A549 (cell line): ENCODE measurements around the gene CHCT1. TPM values are rescaled to one million over a fixed set of nuclear protein-coding genes. Genes with fewer than 3 reads are reported as not detected.
"Not testable (repeated sequence)": the region's sequence is repeated elsewhere in the genome, so short reads cannot be mapped to it uniquely, and the experiment has no call there.

Experiments
- ATAC-seq, 2 experiments: fragments of 200-7000 bp in 1 of 2; fragments of >200 bp in 1 of 2; cut with Nextera tagmentation in 1 of 2; cut with Tn5 transposase in 1 of 2; 3 replicates each; pipeline versions ENCODE4 v1.8.0 to v1.9.1; 2018 to 2020; ENCODE audit warnings: mild to moderate bottlenecking in 1 of 2, moderate library complexity in 1 of 2
- CTCF ChIA-PET: fragments of 300-600 bp; sonication (Branson Sonifier 250); formaldehyde crosslinking; extraction: SDS; loops from one replicate; lab custom pipeline; 2021; ENCODE audit warnings: antibody characterized with exemption, inconsistent platforms; lab: Yijun Ruan, JAX
- POLR2A ChIA-PET: fragments of 350-600 bp; formaldehyde crosslinking; extraction: SDS; loops from one replicate; lab custom pipeline; 2021; ENCODE audit warnings: antibody characterized with exemption, inconsistent platforms; lab: Yijun Ruan, JAX
- DNase-seq, 2 experiments: peaks; one replicate each; pipeline versions ENCODE4 v3.0.0 to v3.0.0-alpha.2; 2011 to 2016; ENCODE audit warnings: low read depth in 1 of 2, low spot score in 1 of 2
- FAIRE-seq: peaks from 2 replicates; lab custom pipeline; 2011; peaks lifted over from hg19 to GRCh38; lab: Jason Lieb, UNC
- H3K27ac ChIP-seq, 2 experiments: fragments of >200 bp; sonication (Bioruptor Twin); formaldehyde crosslinking; 3 replicates each; pipeline ENCODE4 v1.5.1; 2016 to 2017
- H3K4me1 ChIP-seq: fragments of >200 bp; sonication (Bioruptor Twin); formaldehyde crosslinking; 3 replicates; pipeline ENCODE4 v1.6.1; 2016
- H3K4me2 ChIP-seq: fragments of >200 bp; sonication (Bioruptor Twin); formaldehyde crosslinking; 3 replicates; pipeline ENCODE4 v1.6.1; 2016
- H3K4me3 ChIP-seq: fragments of >200 bp; sonication (Bioruptor Twin); formaldehyde crosslinking; 3 replicates; pipeline ENCODE4 v1.5.1; 2016
- H3K9me3 ChIP-seq: fragments of >200 bp; sonication (Bioruptor Twin); formaldehyde crosslinking; 3 replicates; pipeline ENCODE4 v1.6.1; 2016
- CBX2 ChIP-seq: fragments of 200-600 bp; sonication (generic); IDR thresholded peaks from 2 replicates; pipeline ENCODE4 v1.6.1; 2016; ENCODE audit warnings: low read depth, mild to moderate bottlenecking, borderline replicate concordance
- CEBPB ChIP-seq, 2 experiments: fragments of >200 bp in 1 of 2; sonication (Bioruptor Twin) in 1 of 2; formaldehyde crosslinking in 1 of 2; IDR thresholded peaks; 2 replicates each; pipeline ENCODE4 v1.6.1; 2012 to 2016
- CHD4 ChIP-seq: fragments of 200-600 bp; sonication (generic); IDR thresholded peaks from 2 replicates; pipeline ENCODE4 v1.6.1; 2016; ENCODE audit warnings: antibody characterized with exemption, mild to moderate bottlenecking, borderline replicate concordance
- EP300 ChIP-seq, 2 experiments: fragments of >200 bp; sonication (Bioruptor Twin); formaldehyde crosslinking; IDR thresholded peaks; 2 replicates in 1 of 2; 3 replicates in 1 of 2; pipeline ENCODE4 v1.6.1; 2016 to 2017
- FOSL2 ChIP-seq, 2 experiments: fragments of 450-650 bp in 1 of 2; fragments of >200 bp in 1 of 2; sonication (Bioruptor Twin) in 1 of 2; formaldehyde crosslinking; IDR thresholded peaks; 2 replicates each; pipeline versions ENCODE4 v1.5.0 to v1.6.1; 2016 to 2020; ENCODE audit warnings: mild to moderate bottlenecking in 1 of 2, moderate library complexity in 1 of 2
- JUN ChIP-seq, 2 experiments: fragments of >200 bp; sonication (Bioruptor Twin); formaldehyde crosslinking; IDR thresholded peaks; 2 replicates in 1 of 2; 3 replicates in 1 of 2; pipeline ENCODE4 v1.6.1; 2016 to 2017
- MAZ ChIP-seq: fragments of 150-350 bp; IDR thresholded peaks from 2 replicates; pipeline ENCODE4 v1.6.1; 2014; ENCODE audit warnings: antibody characterized with exemption, low read depth, low read length, borderline replicate concordance
- MYC ChIP-seq: IDR thresholded peaks from 2 replicates; pipeline ENCODE4 v1.6.1; 2012; ENCODE audit warnings: mild to moderate bottlenecking, inconsistent platforms, low read length, improper control_type of control experiment, borderline replicate concordance
- NFE2L2 ChIP-seq: fragments of 150-350 bp; conservative IDR thresholded peaks from 2 replicates; pipeline ENCODE4 v1.6.1; 2014; ENCODE audit warnings: low read length
- RARB ChIP-seq: fragments of 250-450 bp; sonication (Bioruptor Pico); IDR thresholded peaks from 2 replicates; pipeline ENCODE4 v1.8.0; 2021; ENCODE audit warnings: mild to moderate bottlenecking, moderate library complexity
- ZC3H11A ChIP-seq: fragments of 450-650 bp; IDR thresholded peaks from 2 replicates; pipeline ENCODE4 v1.6.1; 2014; ENCODE audit warnings: antibody characterized with exemption, mild to moderate bottlenecking
- WGBS: methylation state at CpG from one replicate; pipeline ENCODE4 v1.1.6; 2017; ENCODE audit errors: missing lambda C conversion rate; 5-methylcytosine and 5-hydroxymethylcytosine counted together
- polyA plus RNA-seq, 4 experiments: library from polyadenylated mRNA; depleted of rRNA in 3 of 4; stranded (reverse); fragments of >200 nt; fragmentation: RNase III in 1 of 4; extraction: RNeasy Plus Mini Kit Qiagen cat#74134 plus additional on column Dnase treatment in 1 of 4; gene quantifications; 2 replicates in 3 of 4; 3 replicates in 1 of 4; pipeline ENCODE4 v1.2.3, GENCODE V29; 2011 to 2017
- TF ChIP-seq, protein P1 (sequence below): fragments of >200 bp; sonication (Bioruptor Twin); formaldehyde crosslinking; IDR thresholded peaks from 3 replicates; pipeline ENCODE4 v1.5.1; 2016
- TF ChIP-seq, protein P2 (sequence below): fragments of 250-450 bp; sonication (Bioruptor Pico); IDR thresholded peaks from 2 replicates; pipeline ENCODE4 v1.5.0; 2021; ENCODE audit warnings: mild to moderate bottlenecking, moderate library complexity, borderline replicate concordance
- TF ChIP-seq, protein P3 (sequence below): IDR thresholded peaks from 2 replicates; pipeline ENCODE4 v1.6.1; 2012
- TF ChIP-seq, protein P4 (sequence below): fragments of 200-600 bp; sonication (generic); IDR thresholded peaks from 2 replicates; pipeline ENCODE4 v1.6.1; 2016; ENCODE audit warnings: antibody characterized with exemption, mild to moderate bottlenecking, moderate library complexity
- TF ChIP-seq, protein P5 (sequence below): fragments of >200 bp; sonication (Bioruptor Twin); formaldehyde crosslinking; IDR thresholded peaks from 3 replicates; pipeline ENCODE4 v1.6.1; 2016

Gene CHCT1
- polyA plus RNA-seq, 2 of the 4 experiments (the other 2 are of a cell fraction) = 0.10 TPM; not detected in 1

DNA sequence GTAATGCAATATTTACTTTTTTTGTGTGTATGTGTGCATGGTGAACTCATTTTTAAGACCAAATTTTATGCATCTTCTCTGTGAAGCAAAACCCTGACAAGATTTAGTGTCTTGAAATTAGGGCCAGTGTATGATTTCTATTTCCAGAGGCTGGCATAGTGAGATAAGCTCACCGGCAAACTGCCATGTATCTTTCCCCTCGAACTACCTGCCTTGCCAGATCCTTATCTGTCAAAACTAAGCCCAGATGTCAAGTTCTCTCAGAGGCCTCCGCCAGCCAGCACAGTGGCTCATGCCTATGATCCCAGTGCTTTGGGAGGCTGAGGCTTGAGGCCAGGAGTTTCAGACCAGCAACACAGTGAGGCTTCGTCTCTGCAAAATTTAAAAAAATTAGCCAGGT, 40.3 kb upstream of the CHCT1 start:
- no peak for ATAC-seq
- POLR2A ChIA-PET = interaction anchor here (2.0 kb wide), 1 partner anchor 10 kb away, joined by 6 read pairs; the partner anchor contains the start of gene USP32
- no peak for FAIRE-seq
- Histone ChIP-seq H3K4me1 (peaks cover 24% of the 10 kb centered on the region; the same call in 2 of the 3 replicates), H3K4me2 (no peak overlapping the region)
- WGBS = 90% methylated on average over 4 of the region's 4 CpGs
- TF ChIP-seq CBX2 (no peak), RARB (CRISPR knock-in tag) (no peak), CEBPB (IDR thresholded peaks at IDR 0.05) (no peak)
- TF ChIP-seq, all 56 proteins: peak for 0
- H3K27ac ChIP-seq = no peak overlapping the region
- no peak for DNase-seq
- no peaks in the 10 kb centered on the region for H3K9me3 ChIP-seq
- no peak overlapping the region for H3K4me3 ChIP-seq
- CTCF ChIA-PET = interaction anchor here (2.0 kb wide), 1 partner anchor 54 kb away, joined by 4 read pairs; no protein-coding TSS in a partner anchor

DNA sequence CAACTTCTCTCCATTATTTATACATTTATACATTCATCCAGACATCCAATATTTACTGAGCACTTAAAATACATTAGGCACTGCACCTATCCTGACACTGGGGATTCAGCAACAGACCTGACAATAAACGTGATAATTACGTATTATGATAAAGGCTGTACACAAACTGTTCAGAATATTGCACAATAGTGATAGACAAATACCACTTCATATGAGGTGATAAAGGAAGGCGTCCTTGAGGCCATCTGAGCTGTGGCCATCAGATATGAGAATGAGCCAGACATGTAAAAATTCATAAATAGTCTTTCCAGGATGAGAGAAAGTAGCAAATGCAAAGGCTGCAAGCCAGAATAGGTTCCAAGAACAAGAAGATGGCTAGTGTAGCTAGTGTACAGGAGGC, 38.9 kb upstream of the CHCT1 start:
- ChIA-PET POLR2A (interaction anchor here (0.7 to 2.0 kb wide), 2 partner anchors 9 to 80 kb away, joined by 6 to 9 read pairs; partner anchors contain the start of gene USP32), CTCF (interaction anchor here (1.3 to 2.0 kb wide), 2 partner anchors 38 to 152 kb away, joined by 3 to 6 read pairs; no protein-coding TSS in a partner anchor)
- FAIRE-seq = no peak
- Histone ChIP-seq H3K4me2 (no peak overlapping the region), H3K9me3 (no peaks in the 10 kb centered on the region), H3K27ac (no peak overlapping the region), H3K4me3 (no peak overlapping the region), H3K4me1 (peaks cover 28% of the 10 kb centered on the region; the same call in 2 of the 3 replicates)
- WGBS = 91% methylated on average over 3 of the region's 3 CpGs
- ATAC-seq = no peak
- peak; percentile 37 to 68; a peak in 3 of 4 replicates for TF ChIP-seq CEBPB (IDR thresholded peaks at IDR 0.05)
- TF ChIP-seq MAZ = no peak
- no peak for DNase-seq

DNA sequence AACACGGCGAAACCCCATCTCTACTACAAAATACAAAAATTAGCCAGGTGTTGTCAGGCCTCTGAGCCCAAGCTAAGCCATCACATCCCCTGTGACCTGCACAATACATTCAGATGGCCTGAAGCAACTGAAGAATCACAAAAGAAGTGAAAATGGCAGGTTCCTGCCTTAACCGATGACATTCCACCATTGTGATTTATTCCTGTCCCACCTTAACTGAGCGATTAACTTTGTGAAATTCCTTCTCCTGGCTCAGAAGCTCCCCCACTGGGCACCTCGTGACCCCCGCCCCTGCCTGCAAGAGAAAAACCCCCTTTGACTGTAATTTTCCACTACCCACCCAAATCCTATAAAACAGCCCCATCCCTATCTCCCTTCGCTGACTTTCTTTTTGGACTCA, 37.4 kb upstream of the CHCT1 start:
- not testable (repeated sequence) for H3K9me3 ChIP-seq, ATAC-seq, DNase-seq, H3K4me2 ChIP-seq, H3K4me3 ChIP-seq, FAIRE-seq
- CTCF ChIA-PET = interaction anchor here (1.1 to 1.3 kb wide), 2 partner anchors 10 to 36 kb away, joined by 3 read pairs; no protein-coding TSS in a partner anchor
- POLR2A ChIA-PET = interaction anchor here (0.7 kb wide), 1 partner anchor 154 kb away, joined by 4 read pairs; no protein-coding TSS in a partner anchor
- H3K4me1 ChIP-seq = peaks cover 34% of the 10 kb centered on the region
- 93% methylated on average over 7 of the region's 7 CpGs for WGBS
- peak overlapping the region in 1 of 2 experiments; percentile 2; a peak in 1 of 6 replicates for H3K27ac ChIP-seq

DNA sequence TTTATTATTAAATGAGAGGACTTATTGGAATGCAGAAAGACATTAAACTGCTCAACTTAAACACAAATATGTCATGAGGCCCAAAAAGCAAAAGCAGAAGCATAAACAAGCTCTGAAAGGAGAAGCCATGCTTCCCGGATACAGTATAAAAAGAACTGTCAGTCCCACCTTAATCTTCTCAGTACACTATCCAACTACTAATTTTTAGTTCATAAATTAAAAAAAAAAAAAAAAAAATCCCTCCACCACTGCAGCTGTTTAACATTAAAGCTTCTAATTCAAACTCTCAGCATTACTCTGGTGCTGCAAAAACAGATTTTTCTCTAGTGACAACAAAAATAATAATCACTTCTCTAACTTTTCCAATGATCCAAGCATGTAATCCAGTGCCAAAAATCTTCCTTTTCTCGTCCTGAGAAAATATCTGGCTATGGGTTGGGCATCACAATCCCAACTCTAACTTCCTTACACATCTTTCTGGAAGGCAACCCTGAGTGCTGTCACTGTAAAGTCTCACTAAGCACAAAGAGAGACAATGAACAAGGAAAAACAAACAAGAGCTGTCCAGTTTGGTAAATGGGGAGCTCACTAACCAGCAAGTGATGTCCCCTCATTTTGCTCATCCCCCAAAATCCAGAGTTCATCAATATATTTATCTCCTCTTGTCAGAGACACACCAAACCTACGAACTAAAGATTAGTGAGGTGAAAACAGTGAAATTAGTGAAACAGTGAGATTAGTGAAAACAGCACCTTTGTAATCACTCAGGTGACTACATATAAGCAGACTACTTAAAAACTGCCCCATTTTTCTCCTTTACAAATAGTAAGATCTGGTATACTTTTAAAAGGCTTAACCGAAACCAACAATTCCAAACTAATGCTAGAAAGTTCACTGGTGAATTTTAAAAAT, 35.9 kb upstream of the CHCT1 start:
- no peak for ATAC-seq
- Histone ChIP-seq H3K4me1 (peaks cover 44% of the 10 kb centered on the region), H3K4me2 (no peak overlapping the region), H3K4me3 (no peak overlapping the region), H3K9me3 (no peaks in the 10 kb centered on the region), H3K27ac (no peak overlapping the region)
- no peak for DNase-seq
- POLR2A ChIA-PET = no interaction called here
- FAIRE-seq = no peak
- CTCF ChIA-PET = interaction anchor here (0.6 to 1.2 kb wide), 4 partner anchors 10 to 244 kb away, joined by 3 to 5 read pairs (median 4); no protein-coding TSS in a partner anchor
- 81% methylated on average over 4 of the region's 4 CpGs for WGBS
- TF ChIP-seq, protein P1, sequence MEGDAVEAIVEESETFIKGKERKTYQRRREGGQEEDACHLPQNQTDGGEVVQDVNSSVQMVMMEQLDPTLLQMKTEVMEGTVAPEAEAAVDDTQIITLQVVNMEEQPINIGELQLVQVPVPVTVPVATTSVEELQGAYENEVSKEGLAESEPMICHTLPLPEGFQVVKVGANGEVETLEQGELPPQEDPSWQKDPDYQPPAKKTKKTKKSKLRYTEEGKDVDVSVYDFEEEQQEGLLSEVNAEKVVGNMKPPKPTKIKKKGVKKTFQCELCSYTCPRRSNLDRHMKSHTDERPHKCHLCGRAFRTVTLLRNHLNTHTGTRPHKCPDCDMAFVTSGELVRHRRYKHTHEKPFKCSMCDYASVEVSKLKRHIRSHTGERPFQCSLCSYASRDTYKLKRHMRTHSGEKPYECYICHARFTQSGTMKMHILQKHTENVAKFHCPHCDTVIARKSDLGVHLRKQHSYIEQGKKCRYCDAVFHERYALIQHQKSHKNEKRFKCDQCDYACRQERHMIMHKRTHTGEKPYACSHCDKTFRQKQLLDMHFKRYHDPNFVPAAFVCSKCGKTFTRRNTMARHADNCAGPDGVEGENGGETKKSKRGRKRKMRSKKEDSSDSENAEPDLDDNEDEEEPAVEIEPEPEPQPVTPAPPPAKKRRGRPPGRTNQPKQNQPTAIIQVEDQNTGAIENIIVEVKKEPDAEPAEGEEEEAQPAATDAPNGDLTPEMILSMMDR = no peak
- no peak for TF ChIP-seq ZC3H11A
- TF ChIP-seq, protein P2, sequence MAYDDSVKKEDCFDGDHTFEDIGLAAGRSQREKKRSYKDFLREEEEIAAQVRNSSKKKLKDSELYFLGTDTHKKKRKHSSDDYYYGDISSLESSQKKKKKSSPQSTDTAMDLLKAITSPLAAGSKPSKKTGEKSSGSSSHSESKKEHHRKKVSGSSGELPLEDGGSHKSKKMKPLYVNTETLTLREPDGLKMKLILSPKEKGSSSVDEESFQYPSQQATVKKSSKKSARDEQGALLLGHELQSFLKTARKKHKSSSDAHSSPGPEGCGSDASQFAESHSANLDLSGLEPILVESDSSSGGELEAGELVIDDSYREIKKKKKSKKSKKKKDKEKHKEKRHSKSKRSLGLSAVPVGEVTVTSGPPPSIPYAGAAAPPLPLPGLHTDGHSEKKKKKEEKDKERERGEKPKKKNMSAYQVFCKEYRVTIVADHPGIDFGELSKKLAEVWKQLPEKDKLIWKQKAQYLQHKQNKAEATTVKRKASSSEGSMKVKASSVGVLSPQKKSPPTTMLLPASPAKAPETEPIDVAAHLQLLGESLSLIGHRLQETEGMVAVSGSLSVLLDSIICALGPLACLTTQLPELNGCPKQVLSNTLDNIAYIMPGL = no peak
- TF ChIP-seq, protein P3, sequence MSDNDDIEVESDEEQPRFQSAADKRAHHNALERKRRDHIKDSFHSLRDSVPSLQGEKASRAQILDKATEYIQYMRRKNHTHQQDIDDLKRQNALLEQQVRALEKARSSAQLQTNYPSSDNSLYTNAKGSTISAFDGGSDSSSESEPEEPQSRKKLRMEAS = no peak
- TF ChIP-seq FOSL2 (IDR thresholded peaks at IDR 0.05) = no peak
- no peak for TF ChIP-seq FOSL2 (CRISPR knock-in tag; IDR thresholded peaks at IDR 0.05)
- TF ChIP-seq JUN (IDR thresholded peaks at IDR 0.05) = no peak
- TF ChIP-seq MAZ = no peak
- TF ChIP-seq, protein P4, sequence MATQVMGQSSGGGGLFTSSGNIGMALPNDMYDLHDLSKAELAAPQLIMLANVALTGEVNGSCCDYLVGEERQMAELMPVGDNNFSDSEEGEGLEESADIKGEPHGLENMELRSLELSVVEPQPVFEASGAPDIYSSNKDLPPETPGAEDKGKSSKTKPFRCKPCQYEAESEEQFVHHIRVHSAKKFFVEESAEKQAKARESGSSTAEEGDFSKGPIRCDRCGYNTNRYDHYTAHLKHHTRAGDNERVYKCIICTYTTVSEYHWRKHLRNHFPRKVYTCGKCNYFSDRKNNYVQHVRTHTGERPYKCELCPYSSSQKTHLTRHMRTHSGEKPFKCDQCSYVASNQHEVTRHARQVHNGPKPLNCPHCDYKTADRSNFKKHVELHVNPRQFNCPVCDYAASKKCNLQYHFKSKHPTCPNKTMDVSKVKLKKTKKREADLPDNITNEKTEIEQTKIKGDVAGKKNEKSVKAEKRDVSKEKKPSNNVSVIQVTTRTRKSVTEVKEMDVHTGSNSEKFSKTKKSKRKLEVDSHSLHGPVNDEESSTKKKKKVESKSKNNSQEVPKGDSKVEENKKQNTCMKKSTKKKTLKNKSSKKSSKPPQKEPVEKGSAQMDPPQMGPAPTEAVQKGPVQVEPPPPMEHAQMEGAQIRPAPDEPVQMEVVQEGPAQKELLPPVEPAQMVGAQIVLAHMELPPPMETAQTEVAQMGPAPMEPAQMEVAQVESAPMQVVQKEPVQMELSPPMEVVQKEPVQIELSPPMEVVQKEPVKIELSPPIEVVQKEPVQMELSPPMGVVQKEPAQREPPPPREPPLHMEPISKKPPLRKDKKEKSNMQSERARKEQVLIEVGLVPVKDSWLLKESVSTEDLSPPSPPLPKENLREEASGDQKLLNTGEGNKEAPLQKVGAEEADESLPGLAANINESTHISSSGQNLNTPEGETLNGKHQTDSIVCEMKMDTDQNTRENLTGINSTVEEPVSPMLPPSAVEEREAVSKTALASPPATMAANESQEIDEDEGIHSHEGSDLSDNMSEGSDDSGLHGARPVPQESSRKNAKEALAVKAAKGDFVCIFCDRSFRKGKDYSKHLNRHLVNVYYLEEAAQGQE = no peak
- TF ChIP-seq MYC = no peak
- TF ChIP-seq, protein P5, sequence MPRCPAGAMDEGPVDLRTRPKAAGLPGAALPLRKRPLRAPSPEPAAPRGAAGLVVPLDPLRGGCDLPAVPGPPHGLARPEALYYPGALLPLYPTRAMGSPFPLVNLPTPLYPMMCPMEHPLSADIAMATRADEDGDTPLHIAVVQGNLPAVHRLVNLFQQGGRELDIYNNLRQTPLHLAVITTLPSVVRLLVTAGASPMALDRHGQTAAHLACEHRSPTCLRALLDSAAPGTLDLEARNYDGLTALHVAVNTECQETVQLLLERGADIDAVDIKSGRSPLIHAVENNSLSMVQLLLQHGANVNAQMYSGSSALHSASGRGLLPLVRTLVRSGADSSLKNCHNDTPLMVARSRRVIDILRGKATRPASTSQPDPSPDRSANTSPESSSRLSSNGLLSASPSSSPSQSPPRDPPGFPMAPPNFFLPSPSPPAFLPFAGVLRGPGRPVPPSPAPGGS = no peak
- TF ChIP-seq EP300 (IDR thresholded peaks at IDR 0.05) = no peak
- no peak for TF ChIP-seq NFE2L2
- no peak for TF ChIP-seq CHD4
